A673 (cell line): ENCODE measurements around the gene TMEM203.

ENCODE experiments used
- EZH2 ChIP-seq: fragments of 200-600 bp; sonication (generic); IDR thresholded peaks from 2 replicates; pipeline ENCODE4 v1.6.1; 2017; ENCODE audit warnings: borderline replicate concordance, low read depth, mild to moderate bottlenecking, mixed read lengths, antibody characterized with exemption, low read length; ENCODE audit not compliant: poor library complexity, severe bottlenecking
- TF ChIP-seq, protein P1 (sequence below): fragments of 300-800, 200-600 bp; sonication (generic); conservative IDR thresholded peaks from 2 replicates; pipeline ENCODE4 v1.5.1; 2017; ENCODE audit warnings: low read depth, mild to moderate bottlenecking, antibody characterized with exemption, low read length, moderate library complexity, mixed read lengths

DNA sequence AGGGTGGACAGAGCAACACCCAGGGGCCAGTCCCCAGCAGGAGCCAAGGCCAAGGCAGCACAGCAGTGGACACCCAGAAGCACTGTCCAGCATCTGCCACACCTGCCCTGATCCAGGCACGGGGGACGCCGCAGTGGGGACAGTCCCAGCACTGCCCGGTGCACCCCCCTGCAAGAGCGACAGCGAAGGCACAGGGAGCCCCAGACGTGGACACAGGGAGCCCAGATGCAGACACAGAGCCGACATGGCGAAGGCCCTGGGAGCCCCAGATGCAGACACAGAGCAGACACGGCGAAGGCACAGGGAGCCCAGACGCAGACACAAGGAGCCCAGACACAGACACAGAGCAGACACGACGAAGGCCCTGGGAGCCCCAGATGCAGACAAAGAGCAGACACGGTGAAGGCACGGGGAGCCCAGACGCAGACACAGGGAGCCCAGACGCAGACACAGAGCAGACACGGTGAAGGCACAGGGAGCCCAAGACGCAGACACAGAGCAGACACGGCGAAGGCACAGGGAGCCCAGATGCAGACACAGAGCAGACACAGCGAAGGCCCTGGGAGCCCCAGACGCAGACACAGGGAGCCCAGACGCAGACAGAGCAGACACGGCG lies 21.4 kb downstream of the TMEM203 start:
- TF ChIP-seq, protein P1, sequence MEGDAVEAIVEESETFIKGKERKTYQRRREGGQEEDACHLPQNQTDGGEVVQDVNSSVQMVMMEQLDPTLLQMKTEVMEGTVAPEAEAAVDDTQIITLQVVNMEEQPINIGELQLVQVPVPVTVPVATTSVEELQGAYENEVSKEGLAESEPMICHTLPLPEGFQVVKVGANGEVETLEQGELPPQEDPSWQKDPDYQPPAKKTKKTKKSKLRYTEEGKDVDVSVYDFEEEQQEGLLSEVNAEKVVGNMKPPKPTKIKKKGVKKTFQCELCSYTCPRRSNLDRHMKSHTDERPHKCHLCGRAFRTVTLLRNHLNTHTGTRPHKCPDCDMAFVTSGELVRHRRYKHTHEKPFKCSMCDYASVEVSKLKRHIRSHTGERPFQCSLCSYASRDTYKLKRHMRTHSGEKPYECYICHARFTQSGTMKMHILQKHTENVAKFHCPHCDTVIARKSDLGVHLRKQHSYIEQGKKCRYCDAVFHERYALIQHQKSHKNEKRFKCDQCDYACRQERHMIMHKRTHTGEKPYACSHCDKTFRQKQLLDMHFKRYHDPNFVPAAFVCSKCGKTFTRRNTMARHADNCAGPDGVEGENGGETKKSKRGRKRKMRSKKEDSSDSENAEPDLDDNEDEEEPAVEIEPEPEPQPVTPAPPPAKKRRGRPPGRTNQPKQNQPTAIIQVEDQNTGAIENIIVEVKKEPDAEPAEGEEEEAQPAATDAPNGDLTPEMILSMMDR: no peak
- no peak for TF ChIP-seq EZH2
